MM.1S (cell line): ENCODE data around the gene TMC2.

Source experiments
- DNase-seq: peaks from one replicate; pipeline ENCODE4 v3.0.0-alpha.2; 2015
- H2AFZ ChIP-seq: fragments of 300-600 bp; sonication (generic); 2 replicates; pipeline ENCODE4 v1.6.0; 2016; ENCODE audit warnings: antibody characterized with exemption, low read length
- H3F3A ChIP-seq: fragments of 300-600 bp; sonication (generic); 2 replicates; pipeline ENCODE4 v1.6.1; 2016; ENCODE audit warnings: mild to moderate bottlenecking, antibody characterized with exemption, low read length, moderate library complexity, mixed read lengths; ENCODE audit not compliant: insufficient read depth
- H3K27ac ChIP-seq: fragments of 300-600 bp; sonication (generic); 2 replicates; pipeline ENCODE4 v1.5.1; 2016; ENCODE audit warnings: mild to moderate bottlenecking, low read length
- H3K27me3 ChIP-seq: fragments of 300-600 bp; sonication (generic); replicated peaks from 2 replicates; pipeline ENCODE4 v1.6.0; 2016; ENCODE audit warnings: low read length; ENCODE audit not compliant: insufficient read depth
- H3K36me3 ChIP-seq: fragments of 300-600 bp; sonication (generic); replicated peaks from 2 replicates; pipeline ENCODE4 v1.6.1; 2016; ENCODE audit warnings: mild to moderate bottlenecking, low read length, mixed read lengths; ENCODE audit not compliant: insufficient read depth
- H3K4me1 ChIP-seq: fragments of 300-600 bp; sonication (generic); 2 replicates; pipeline ENCODE4 v1.6.1; 2016; ENCODE audit warnings: low read length, mixed read lengths
- H3K4me2 ChIP-seq: fragments of 300-600 bp; sonication (generic); 2 replicates; pipeline ENCODE4 v1.6.0; 2016; ENCODE audit warnings: low read depth, low read length
- H3K4me3 ChIP-seq: fragments of 300-600 bp; sonication (generic); 2 replicates; pipeline ENCODE4 v1.5.1; 2016; ENCODE audit warnings: low read length, mixed read lengths
- H3K79me2 ChIP-seq: fragments of 300-600 bp; sonication (generic); 2 replicates; pipeline ENCODE4 v1.6.1; 2016; ENCODE audit warnings: mixed run types, low read length, mixed read lengths
- H3K9ac ChIP-seq: fragments of 300-600 bp; sonication (generic); 2 replicates; pipeline ENCODE4 v1.6.1; 2016; ENCODE audit warnings: low read length, mixed read lengths
- H3K9me2 ChIP-seq: fragments of 300-600 bp; sonication (generic); replicated peaks from 2 replicates; pipeline ENCODE4 v1.6.1; 2016; ENCODE audit warnings: mild to moderate bottlenecking, low read length, mixed read lengths; ENCODE audit not compliant: insufficient read depth
- H3K9me3 ChIP-seq: fragments of 300-600 bp; sonication (generic); replicated peaks from 2 replicates; pipeline ENCODE4 v1.6.1; 2016; ENCODE audit warnings: mild to moderate bottlenecking, low read length, mixed read lengths; ENCODE audit not compliant: insufficient read depth
- H4K20me1 ChIP-seq: fragments of 300-600 bp; sonication (generic); 2 replicates; pipeline ENCODE4 v1.6.1; 2016; ENCODE audit warnings: mild to moderate bottlenecking, low read length, moderate library complexity, mixed read lengths; ENCODE audit not compliant: insufficient read depth
- EZH2 ChIP-seq: fragments of 300-600 bp; sonication (generic); optimal IDR thresholded peaks from 2 replicates; pipeline ENCODE3; 2017; ENCODE audit warnings: low read depth, mild to moderate bottlenecking, antibody characterized with exemption, low read length, mixed read lengths
- EZH2phosphoT487 ChIP-seq: fragments of 300-600 bp; sonication (generic); IDR thresholded peaks from 2 replicates; pipeline ENCODE4 v1.6.1; 2018; ENCODE audit warnings: antibody characterized with exemption, low read length
- TF ChIP-seq, protein P1 (sequence below): fragments of 300-600 bp; sonication (generic); IDR thresholded peaks from 2 replicates; pipeline ENCODE4 v1.5.1; 2016; ENCODE audit warnings: antibody characterized with exemption, low read length, mixed read lengths

Gene TMC2

DNA sequence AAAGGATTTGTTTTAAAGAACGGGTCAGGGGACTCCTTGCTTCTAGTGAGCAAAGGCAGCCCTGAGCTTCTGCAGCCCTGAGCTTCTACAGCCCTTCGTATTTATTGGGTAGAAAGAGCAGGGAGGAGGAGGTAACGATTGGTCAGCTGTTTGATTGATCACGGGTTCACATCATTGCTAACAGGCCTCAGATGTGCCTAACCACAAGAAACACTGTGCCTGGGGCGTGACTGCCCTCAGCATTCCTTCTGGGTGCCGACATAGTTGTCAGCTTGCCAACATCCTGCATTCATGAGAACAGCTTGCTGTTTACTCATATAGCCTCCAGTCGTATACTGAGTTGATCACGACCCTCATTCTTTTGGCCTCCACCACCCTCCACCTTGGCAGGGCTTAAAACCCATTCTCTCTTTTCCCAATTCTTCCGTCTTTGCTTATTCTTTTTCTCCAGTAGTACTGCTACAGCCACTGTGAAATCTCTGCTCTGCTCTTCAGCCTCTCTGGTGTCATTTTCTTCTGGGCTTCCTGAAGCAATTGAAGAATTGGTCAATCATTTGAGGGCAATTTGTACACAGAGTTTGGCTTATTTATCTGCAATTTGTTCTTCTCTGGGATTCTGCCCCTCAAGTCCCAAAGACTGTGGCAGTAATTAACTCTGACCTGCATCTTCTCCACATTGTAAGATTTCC, 90.6 kb downstream of the TMC2 start:
- H3K27me3 ChIP-seq, result no peaks in the 10 kb centered on the region
- H3K9me3 ChIP-seq, result no peaks in the 10 kb centered on the region
- no peaks in the 10 kb centered on the region for H3K9me2 ChIP-seq
- no peak overlapping the region for H3K4me3 ChIP-seq
- no peak overlapping the region for H3K27ac ChIP-seq
- no peak overlapping the region for H2AFZ ChIP-seq
- no peaks in the 10 kb centered on the region for H4K20me1 ChIP-seq
- H3K4me1 ChIP-seq, result no peaks in the 10 kb centered on the region
- no peaks in the 10 kb centered on the region for H3F3A ChIP-seq
- no peak for TF ChIP-seq EZH2phosphoT487
- TF ChIP-seq EZH2, result no peak
- TF ChIP-seq, protein P1, sequence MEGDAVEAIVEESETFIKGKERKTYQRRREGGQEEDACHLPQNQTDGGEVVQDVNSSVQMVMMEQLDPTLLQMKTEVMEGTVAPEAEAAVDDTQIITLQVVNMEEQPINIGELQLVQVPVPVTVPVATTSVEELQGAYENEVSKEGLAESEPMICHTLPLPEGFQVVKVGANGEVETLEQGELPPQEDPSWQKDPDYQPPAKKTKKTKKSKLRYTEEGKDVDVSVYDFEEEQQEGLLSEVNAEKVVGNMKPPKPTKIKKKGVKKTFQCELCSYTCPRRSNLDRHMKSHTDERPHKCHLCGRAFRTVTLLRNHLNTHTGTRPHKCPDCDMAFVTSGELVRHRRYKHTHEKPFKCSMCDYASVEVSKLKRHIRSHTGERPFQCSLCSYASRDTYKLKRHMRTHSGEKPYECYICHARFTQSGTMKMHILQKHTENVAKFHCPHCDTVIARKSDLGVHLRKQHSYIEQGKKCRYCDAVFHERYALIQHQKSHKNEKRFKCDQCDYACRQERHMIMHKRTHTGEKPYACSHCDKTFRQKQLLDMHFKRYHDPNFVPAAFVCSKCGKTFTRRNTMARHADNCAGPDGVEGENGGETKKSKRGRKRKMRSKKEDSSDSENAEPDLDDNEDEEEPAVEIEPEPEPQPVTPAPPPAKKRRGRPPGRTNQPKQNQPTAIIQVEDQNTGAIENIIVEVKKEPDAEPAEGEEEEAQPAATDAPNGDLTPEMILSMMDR, result no peak
- H3K9ac ChIP-seq, result no peak overlapping the region
- H3K79me2 ChIP-seq, result no peaks in the 10 kb centered on the region
- no peaks in the 10 kb centered on the region for H3K36me3 ChIP-seq
- no peak overlapping the region for H3K4me2 ChIP-seq
- no peak for DNase-seq

DNA sequence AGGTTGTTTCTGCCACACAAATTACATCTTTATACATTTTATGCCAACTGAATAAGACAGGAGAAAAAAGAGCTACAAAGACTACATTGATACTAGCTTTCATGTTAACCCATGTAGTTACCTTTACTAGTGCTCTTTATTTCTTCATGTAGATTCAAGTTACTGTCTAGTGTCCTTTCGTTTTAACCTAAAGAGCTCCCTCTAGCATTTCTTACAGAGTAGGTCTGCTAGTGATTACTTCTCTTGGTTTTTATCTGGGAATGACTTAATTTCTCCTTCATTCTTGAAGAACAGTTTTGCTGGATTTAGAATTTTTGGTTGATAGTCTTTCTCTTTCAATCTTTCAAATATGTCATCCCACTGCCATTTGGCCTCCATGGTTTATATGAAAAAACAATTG, 94.9 kb downstream of the TMC2 start:
- Histone ChIP-seq H4K20me1 (no peaks in the 10 kb centered on the region), H3K4me2 (no peak overlapping the region), H3K4me3 (no peak overlapping the region), H3K9me2 (no peaks in the 10 kb centered on the region), H3F3A (no peaks in the 10 kb centered on the region), H3K36me3 (no peaks in the 10 kb centered on the region), H3K27me3 (no peaks in the 10 kb centered on the region), H3K27ac (no peak overlapping the region), H3K9ac (no peak overlapping the region), H3K79me2 (no peaks in the 10 kb centered on the region), H3K9me3 (no peaks in the 10 kb centered on the region), H2AFZ (no peak overlapping the region), H3K4me1 (no peaks in the 10 kb centered on the region)
- no peak for DNase-seq
- TF ChIP-seq, protein P1, result no peak
- TF ChIP-seq EZH2phosphoT487 (no peak), EZH2 (no peak)

DNA sequence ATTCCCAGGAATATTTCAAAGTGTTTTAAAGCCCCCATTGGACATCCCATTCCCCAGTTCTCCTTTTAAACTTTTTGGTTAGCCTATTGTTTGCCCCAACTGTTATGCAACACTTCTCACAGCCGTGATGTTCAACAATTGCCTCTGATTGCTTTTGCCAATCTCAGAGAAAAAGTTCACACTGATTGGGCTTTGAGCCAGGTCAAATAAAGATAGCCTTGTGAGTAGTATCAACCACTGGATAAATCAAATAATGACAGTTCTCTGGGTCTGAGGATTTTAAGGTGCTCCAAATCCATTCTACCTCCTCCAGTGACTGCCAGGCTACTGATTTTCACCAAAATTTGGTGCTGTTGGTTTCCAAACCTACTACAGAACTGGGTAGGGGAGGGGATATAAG, 97.0 kb downstream of the TMC2 start:
- Histone ChIP-seq H3K4me1 (no peaks in the 10 kb centered on the region), H3K9me3 (no peaks in the 10 kb centered on the region), H3K79me2 (no peaks in the 10 kb centered on the region), H3K4me2 (no peak overlapping the region), H4K20me1 (no peaks in the 10 kb centered on the region), H3K27ac (no peak overlapping the region), H3K36me3 (no peaks in the 10 kb centered on the region), H3F3A (no peaks in the 10 kb centered on the region), H3K27me3 (no peaks in the 10 kb centered on the region), H3K9ac (no peak overlapping the region), H2AFZ (no peak overlapping the region), H3K9me2 (no peaks in the 10 kb centered on the region), H3K4me3 (no peak overlapping the region)
- TF ChIP-seq, protein P1, result no peak
- TF ChIP-seq EZH2 (no peak), EZH2phosphoT487 (no peak)
- no peak for DNase-seq
